Loucy (cell line): Measurements from ENCODE around the gene DIPK1B.

Source experiments
- H2AFZ ChIP-seq: fragments of 200-600 bp; sonication (generic); 2 replicates; pipeline ENCODE4 v1.6.0; 2016; ENCODE audit warnings: antibody characterized with exemption, mild to moderate bottlenecking, low read length, moderate library complexity
- H3F3A ChIP-seq: fragments of 200-600 bp; 2 replicates; pipeline ENCODE4 v1.6.0; 2016; ENCODE audit warnings: antibody characterized with exemption, low read depth, mild to moderate bottlenecking
- H3K27me3 ChIP-seq: fragments of 200-600 bp; sonication (generic); 2 replicates; pipeline ENCODE4 v1.6.1; 2014; ENCODE audit warnings: low read length, mild to moderate bottlenecking; ENCODE audit not compliant: insufficient read depth, poor library complexity, severe bottlenecking
- H3K36me3 ChIP-seq: fragments of 200-600 bp; sonication (generic); 2 replicates; pipeline ENCODE4 v1.6.1; 2016; ENCODE audit warnings: low read length; ENCODE audit not compliant: insufficient read depth
- H3K4me1 ChIP-seq: fragments of 200-600 bp; sonication (generic); 2 replicates; pipeline ENCODE4 v1.5.1; 2014; ENCODE audit warnings: low read length, mild to moderate bottlenecking; ENCODE audit not compliant: insufficient read depth, poor library complexity, severe bottlenecking
- H3K4me2 ChIP-seq: fragments of 200-600 bp; sonication (generic); 2 replicates; pipeline ENCODE4 v1.6.0; 2014; ENCODE audit warnings: antibody characterized with exemption, low read length, low read depth, mild to moderate bottlenecking; ENCODE audit not compliant: poor library complexity, severe bottlenecking
- H3K4me3 ChIP-seq: fragments of 200-600 bp; sonication (generic); 2 replicates; pipeline ENCODE4 v1.5.1; 2014; ENCODE audit warnings: low read length, mild to moderate bottlenecking, mixed read lengths; ENCODE audit not compliant: poor library complexity, severe bottlenecking
- H3K79me2 ChIP-seq: fragments of 200-600 bp; sonication (generic); 2 replicates; pipeline ENCODE4 v1.6.1; 2014; ENCODE audit warnings: low read length; ENCODE audit not compliant: insufficient read depth
- H3K9ac ChIP-seq: fragments of 200-600 bp; sonication (generic); 2 replicates; pipeline ENCODE4 v1.6.0; 2014; ENCODE audit warnings: mild to moderate bottlenecking, low read depth, low read length, moderate library complexity; ENCODE audit not compliant: poor library complexity, severe bottlenecking
- H3K9me2 ChIP-seq: fragments of 200-600 bp; sonication (generic); replicated peaks from 2 replicates; pipeline ENCODE4 v1.6.1; 2016; ENCODE audit warnings: low read depth, low read length, mixed read lengths
- H3K9me3 ChIP-seq: fragments of 200-600 bp; sonication (generic); 2 replicates; pipeline ENCODE4 v1.6.1; 2014; ENCODE audit warnings: mild to moderate bottlenecking, antibody characterized with exemption, low read length, low read depth; ENCODE audit not compliant: insufficient read depth
- H4K20me1 ChIP-seq: fragments of 200-600 bp; sonication (generic); 2 replicates; pipeline ENCODE4 v1.6.0; 2014; ENCODE audit warnings: antibody characterized with exemption, low read length, mild to moderate bottlenecking; ENCODE audit not compliant: insufficient read depth, poor library complexity, severe bottlenecking
- CTCF ChIP-seq: fragments of 200-600 bp; sonication (generic); conservative IDR thresholded peaks from 2 replicates; pipeline ENCODE4 v1.5.1; 2014; ENCODE audit warnings: mild to moderate bottlenecking, antibody characterized with exemption, low read length
- EZH2phosphoT487 ChIP-seq: fragments of 200-600 bp; IDR thresholded peaks from 2 replicates; pipeline ENCODE4 v1.6.1; 2018; ENCODE audit warnings: antibody characterized with exemption, mild to moderate bottlenecking, moderate library complexity, borderline replicate concordance

DIPK1B gene

GRCh38 chr9:136769710-136770191 is 57.4 kb downstream of the DIPK1B start:
- H4K20me1 ChIP-seq: no peaks in the 10 kb centered on the region
- H3K27me3 ChIP-seq: no peaks in the 10 kb centered on the region
- no peak overlapping the region for H3K4me3 ChIP-seq
- H3K9me3 ChIP-seq: no peaks in the 10 kb centered on the region; the same call in 1 of the 2 replicates
- H3K9me2 ChIP-seq: no peaks in the 10 kb centered on the region
- H3K79me2 ChIP-seq: no peaks in the 10 kb centered on the region
- H2AFZ ChIP-seq: no peak overlapping the region
- no peaks in the 10 kb centered on the region for H3K36me3 ChIP-seq
- H3K4me2 ChIP-seq: no peak overlapping the region
- peaks cover 6% of the 10 kb centered on the region for H3K4me1 ChIP-seq
- H3F3A ChIP-seq: no peaks in the 10 kb centered on the region
- H3K9ac ChIP-seq: no peak overlapping the region
- no peak for TF ChIP-seq EZH2phosphoT487
- no peak; the same call in 1 of the 2 replicates for TF ChIP-seq CTCF

- H3K27me3 ChIP-seq: no peaks in the 10 kb centered on the region
- no peaks in the 10 kb centered on the region for H3F3A ChIP-seq
- H3K79me2 ChIP-seq: no peaks in the 10 kb centered on the region
- H3K4me1 ChIP-seq: peaks cover 6% of the 10 kb centered on the region
- H3K9me2 ChIP-seq: no peaks in the 10 kb centered on the region
- H2AFZ ChIP-seq: no peak overlapping the region
- H3K9me3 ChIP-seq: no peaks in the 10 kb centered on the region; the same call in 1 of the 2 replicates
- H3K4me3 ChIP-seq: no peak overlapping the region
- no peaks in the 10 kb centered on the region for H4K20me1 ChIP-seq
- TF ChIP-seq EZH2phosphoT487: no peak
- no peak for TF ChIP-seq CTCF
- H3K9ac ChIP-seq: no peak overlapping the region
- H3K36me3 ChIP-seq: no peaks in the 10 kb centered on the region
- no peak overlapping the region for H3K4me2 ChIP-seq
Observed at GRCh38 chr9:136771907-136772415, 59.6 kb downstream of the DIPK1B start.

- Histone ChIP-seq H3K4me1 (peaks cover 6% of the 10 kb centered on the region), H3K9me2 (no peaks in the 10 kb centered on the region), H3K27me3 (no peaks in the 10 kb centered on the region), H3K79me2 (no peaks in the 10 kb centered on the region), H3K36me3 (no peaks in the 10 kb centered on the region), H4K20me1 (no peaks in the 10 kb centered on the region), H3K4me2 (peak overlapping the region; percentile 30), H2AFZ (peak overlapping the region; percentile 77), H3F3A (no peaks in the 10 kb centered on the region), H3K9ac (no peak overlapping the region), H3K9me3 (no peaks in the 10 kb centered on the region; the same call in 1 of the 2 replicates), H3K4me3 (peak overlapping the region; percentile 37)
- no peak for TF ChIP-seq CTCF
- no peak for TF ChIP-seq EZH2phosphoT487
Observed at GRCh38 chr9:136773386-136774044, 61.1 kb downstream of the DIPK1B start.
